Measurements from ENCODE around the gene PLTP. TPM values are rescaled to one million over a fixed set of nuclear protein-coding genes. Genes with fewer than 3 reads are reported as not detected.

PLTP gene
- polyA plus RNA-seq, 3 donors = 1.6 to 3.0 (median 2.9) TPM

DNA sequence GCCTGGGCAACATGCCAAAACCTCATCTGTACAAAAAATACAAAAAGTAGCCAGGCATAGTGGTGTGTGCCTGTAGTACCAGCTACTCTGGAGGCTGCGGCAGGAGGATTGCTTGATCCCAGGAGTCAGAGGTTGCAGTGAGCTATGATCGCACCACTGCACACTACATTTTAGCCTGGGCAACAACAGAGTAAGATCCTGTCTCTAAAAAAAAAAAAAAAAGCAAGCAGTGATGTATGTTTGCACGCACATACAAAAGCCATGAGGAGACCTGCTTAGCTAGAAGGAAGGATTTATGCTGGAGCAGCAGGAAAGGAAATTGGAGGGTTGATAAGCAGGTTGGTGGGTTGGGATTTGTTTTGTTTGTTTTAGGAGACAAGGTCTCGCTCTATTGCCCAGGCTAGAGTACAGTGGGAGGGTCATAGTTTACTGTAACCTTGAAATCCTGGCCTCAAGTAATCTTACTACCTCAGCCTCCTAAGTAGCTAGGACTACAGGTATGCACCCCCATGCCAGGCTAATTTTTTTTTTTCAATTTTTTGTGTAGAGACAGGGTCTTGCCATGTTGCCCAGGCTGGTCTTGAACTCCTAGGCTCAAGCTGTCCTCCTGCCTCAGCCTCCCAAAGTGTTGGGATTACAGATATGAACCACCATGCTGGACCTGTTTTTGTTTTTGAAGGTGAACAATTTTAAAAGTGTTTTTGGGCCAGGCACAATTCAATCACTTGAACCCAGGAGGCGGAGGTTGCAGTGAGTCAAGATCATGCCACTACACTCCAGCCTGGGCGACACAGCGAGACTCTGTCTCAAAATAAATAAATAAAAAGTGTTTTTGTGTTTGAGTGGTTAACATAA lies 50.5 kb downstream of the PLTP start:
- H3K36me3 ChIP-seq (replicated peaks in 1 of 2; ENCODE audit: control insufficient read depth in 1 of 2, insufficient read depth in 2 of 2, low read length in 2 of 2) = no peaks in the 10 kb centered on the region
- H3K4me1 ChIP-seq (ENCODE audit: control insufficient read depth in 1 of 2, insufficient read depth in 2 of 2, low read length in 2 of 2) = peaks cover 11 to 18% of the 10 kb centered on the region in 2 donors
- no peak for DNase-seq
- intact Hi-C loops (cut with micrococcal nuclease) = no loop called here
- Mint-ChIP-seq H3K4me3 (no peak overlapping the region), H3K27me3 (ENCODE audit: low read depth in 3 of 3) (peaks cover 0 to 2% (median 0%) of the 10 kb centered on the region in 3 donors), H3K9me3 (no peaks in the 10 kb centered on the region), H3K27ac (no peak overlapping the region), H3K4me1 (peaks cover 22% of the 10 kb centered on the region), H3K36me3 (peaks cover 2 to 9% of the 10 kb centered on the region in 2 donors)
- WGBS (ENCODE audit: insufficient coverage) = 100% methylated on average over 1 of the region's 7 CpGs
- H4K20me1 ChIP-seq (ENCODE audit: insufficient read depth, low read length) = no peaks in the 10 kb centered on the region
- H3K4me3 ChIP-seq (replicated peaks in 1 of 3; ENCODE audit: low read depth in 2 of 3, low read length in 3 of 3) = no peak overlapping the region
- no peak overlapping the region for H3K4me2 ChIP-seq (replicated peaks; ENCODE audit: extremely low read depth, low read length, poor library complexity, severe bottlenecking)
- H3K27me3 ChIP-seq (ENCODE audit: control insufficient read depth in 2 of 2, insufficient read depth in 2 of 2, low read length in 2 of 2) = no peaks in the 10 kb centered on the region
- H3K27ac ChIP-seq (ENCODE audit: low read depth in 1 of 2, low read length in 2 of 2) = no peak overlapping the region
- H3K79me2 ChIP-seq (ENCODE audit: insufficient read depth, low read length) = peaks cover 31% of the 10 kb centered on the region
- TF ChIP-seq, protein P1, sequence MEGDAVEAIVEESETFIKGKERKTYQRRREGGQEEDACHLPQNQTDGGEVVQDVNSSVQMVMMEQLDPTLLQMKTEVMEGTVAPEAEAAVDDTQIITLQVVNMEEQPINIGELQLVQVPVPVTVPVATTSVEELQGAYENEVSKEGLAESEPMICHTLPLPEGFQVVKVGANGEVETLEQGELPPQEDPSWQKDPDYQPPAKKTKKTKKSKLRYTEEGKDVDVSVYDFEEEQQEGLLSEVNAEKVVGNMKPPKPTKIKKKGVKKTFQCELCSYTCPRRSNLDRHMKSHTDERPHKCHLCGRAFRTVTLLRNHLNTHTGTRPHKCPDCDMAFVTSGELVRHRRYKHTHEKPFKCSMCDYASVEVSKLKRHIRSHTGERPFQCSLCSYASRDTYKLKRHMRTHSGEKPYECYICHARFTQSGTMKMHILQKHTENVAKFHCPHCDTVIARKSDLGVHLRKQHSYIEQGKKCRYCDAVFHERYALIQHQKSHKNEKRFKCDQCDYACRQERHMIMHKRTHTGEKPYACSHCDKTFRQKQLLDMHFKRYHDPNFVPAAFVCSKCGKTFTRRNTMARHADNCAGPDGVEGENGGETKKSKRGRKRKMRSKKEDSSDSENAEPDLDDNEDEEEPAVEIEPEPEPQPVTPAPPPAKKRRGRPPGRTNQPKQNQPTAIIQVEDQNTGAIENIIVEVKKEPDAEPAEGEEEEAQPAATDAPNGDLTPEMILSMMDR (IDR thresholded peaks at IDR 0.05) = no peak
- no peak overlapping the region for H2AFZ ChIP-seq (ENCODE audit: insufficient read depth, low read depth, low read length, poor library complexity, severe bottlenecking)
- no peak overlapping the region for H3K9ac ChIP-seq (ENCODE audit: insufficient read depth, low read length, poor library complexity, severe bottlenecking)
- no peaks in the 10 kb centered on the region for H3K9me3 ChIP-seq (replicated peaks in 1 of 2; ENCODE audit: control insufficient read depth in 1 of 2, insufficient read depth in 1 of 2, low read length in 2 of 2)

DNA sequence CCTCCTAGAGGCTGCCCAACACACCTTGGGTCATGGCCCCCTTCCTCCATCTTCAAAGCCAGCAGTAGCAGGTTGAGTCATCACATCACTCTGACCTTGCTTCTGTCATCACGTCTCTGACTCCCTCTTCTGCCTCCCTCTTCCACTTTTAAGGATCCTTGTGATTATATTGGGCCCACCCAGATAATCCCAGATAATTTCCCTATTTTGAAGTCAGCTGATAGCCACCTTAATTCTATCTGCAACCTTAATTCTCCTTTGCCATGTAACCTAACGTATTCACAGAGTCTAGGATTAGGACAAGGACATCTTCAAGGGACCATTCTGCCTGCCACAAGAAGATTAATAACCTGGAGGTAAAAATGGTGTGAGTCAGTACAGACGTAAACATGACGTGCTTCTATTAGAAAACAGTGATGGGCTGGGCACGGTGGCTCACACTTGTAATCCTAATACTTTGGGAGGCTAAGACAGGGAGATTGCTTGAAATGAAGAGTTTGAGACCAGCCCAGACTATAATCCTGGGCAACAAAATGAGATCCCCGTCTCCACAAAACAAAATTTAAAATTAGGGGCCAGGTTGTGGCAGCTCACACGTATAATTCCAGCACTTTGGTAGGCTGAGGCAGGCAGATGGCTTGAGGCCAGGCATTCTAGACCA lies 51.3 kb downstream of the PLTP start:
- H3K4me1 Mint-ChIP-seq = peaks cover 30% of the 10 kb centered on the region
- Histone ChIP-seq H2AFZ (ENCODE audit: insufficient read depth, low read depth, low read length, poor library complexity, severe bottlenecking) (no peak overlapping the region), H3K9ac (ENCODE audit: insufficient read depth, low read length, poor library complexity, severe bottlenecking) (no peak overlapping the region), H3K36me3 (replicated peaks in 1 of 2; ENCODE audit: control insufficient read depth in 1 of 2, insufficient read depth in 2 of 2, low read length in 2 of 2) (no peaks in the 10 kb centered on the region), H3K27me3 (ENCODE audit: control insufficient read depth in 2 of 2, insufficient read depth in 2 of 2, low read length in 2 of 2) (no peaks in the 10 kb centered on the region), H3K9me3 (replicated peaks in 1 of 2; ENCODE audit: control insufficient read depth in 1 of 2, insufficient read depth in 1 of 2, low read length in 2 of 2) (no peaks in the 10 kb centered on the region), H3K27ac (ENCODE audit: low read depth in 1 of 2, low read length in 2 of 2) (no peak overlapping the region), H4K20me1 (ENCODE audit: insufficient read depth, low read length) (no peaks in the 10 kb centered on the region), H3K79me2 (ENCODE audit: insufficient read depth, low read length) (peaks cover 39% of the 10 kb centered on the region), H3K4me1 (ENCODE audit: control insufficient read depth in 1 of 2, insufficient read depth in 2 of 2, low read length in 2 of 2) (peaks cover 19 to 25% of the 10 kb centered on the region in 2 donors), H3K4me3 (replicated peaks in 1 of 3; ENCODE audit: low read depth in 2 of 3, low read length in 3 of 3) (no peak overlapping the region), H3K4me2 (replicated peaks; ENCODE audit: extremely low read depth, low read length, poor library complexity, severe bottlenecking) (no peak overlapping the region)
- TF ChIP-seq, protein P1 (IDR thresholded peaks at IDR 0.05) = no peak
- intact Hi-C loops (cut with micrococcal nuclease) = no loop called here
- 87% methylated on average over 5 of the region's 7 CpGs for WGBS (ENCODE audit: insufficient coverage)
- peaks cover 2 to 9% of the 10 kb centered on the region in 2 donors for H3K36me3 Mint-ChIP-seq
- H3K9me3 Mint-ChIP-seq = no peaks in the 10 kb centered on the region
- H3K27ac Mint-ChIP-seq = no peak overlapping the region
- peaks cover 0 to 1% (median 0%) of the 10 kb centered on the region in 3 donors for H3K27me3 Mint-ChIP-seq (ENCODE audit: low read depth in 3 of 3)
- H3K4me3 Mint-ChIP-seq = no peak overlapping the region
- DNase-seq = no peak

All from CD14-positive monocyte (primary cell).